ENCODE results near the gene FYCO1.

DNA sequence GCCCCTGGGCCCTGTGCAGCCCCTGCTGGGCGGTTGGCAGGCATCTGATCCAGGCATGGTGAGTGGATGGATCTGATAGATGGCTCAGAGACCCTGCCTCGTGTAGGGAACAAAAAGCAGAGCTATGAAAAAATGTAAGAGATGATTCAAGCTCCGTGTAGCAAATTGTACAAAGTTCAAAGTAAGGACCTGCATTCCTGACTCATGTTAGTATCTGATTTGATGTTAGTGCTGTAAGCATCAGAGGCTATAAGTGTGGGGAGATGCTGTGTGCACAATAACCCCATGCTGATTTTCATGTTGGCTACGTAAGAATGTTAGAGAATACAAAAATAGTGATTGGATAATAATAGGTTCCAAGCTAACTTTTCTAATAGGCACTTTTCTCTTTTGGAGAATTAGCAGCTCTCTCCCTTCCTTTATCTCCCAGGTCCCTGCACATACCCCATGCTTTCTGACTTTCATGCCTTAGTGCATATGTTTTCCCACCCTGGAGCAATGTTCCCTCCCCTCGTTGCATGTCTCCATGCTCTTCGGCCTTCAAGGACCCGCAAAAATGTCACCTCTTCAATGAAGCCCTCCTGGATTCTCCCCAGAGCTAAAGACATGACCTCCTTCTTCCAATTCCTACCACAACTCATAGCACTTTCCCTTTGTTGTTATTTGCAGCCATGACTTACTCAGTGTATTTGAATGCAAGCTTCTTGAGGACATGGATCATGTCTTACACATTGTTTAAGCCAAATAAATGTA is 107.7 kb downstream of the FYCO1 start:
- TF ChIP-seq CREB1 (IDR thresholded peaks at IDR 0.05; ENCODE audit: low read depth) (no peak), YY1 (IDR thresholded peaks at IDR 0.05; ENCODE audit: low read depth) (no peak), MAX (IDR thresholded peaks at IDR 0.05) (no peak), RAD21 (IDR thresholded peaks at IDR 0.05; ENCODE audit: low read depth) (no peak), NFIC (IDR thresholded peaks at IDR 0.05) (no peak), EP300 (IDR thresholded peaks at IDR 0.05; ENCODE audit: borderline replicate concordance) (no peak), TCF12 (IDR thresholded peaks at IDR 0.05; ENCODE audit: low read depth) (no peak)
- TF ChIP-seq, protein P1, sequence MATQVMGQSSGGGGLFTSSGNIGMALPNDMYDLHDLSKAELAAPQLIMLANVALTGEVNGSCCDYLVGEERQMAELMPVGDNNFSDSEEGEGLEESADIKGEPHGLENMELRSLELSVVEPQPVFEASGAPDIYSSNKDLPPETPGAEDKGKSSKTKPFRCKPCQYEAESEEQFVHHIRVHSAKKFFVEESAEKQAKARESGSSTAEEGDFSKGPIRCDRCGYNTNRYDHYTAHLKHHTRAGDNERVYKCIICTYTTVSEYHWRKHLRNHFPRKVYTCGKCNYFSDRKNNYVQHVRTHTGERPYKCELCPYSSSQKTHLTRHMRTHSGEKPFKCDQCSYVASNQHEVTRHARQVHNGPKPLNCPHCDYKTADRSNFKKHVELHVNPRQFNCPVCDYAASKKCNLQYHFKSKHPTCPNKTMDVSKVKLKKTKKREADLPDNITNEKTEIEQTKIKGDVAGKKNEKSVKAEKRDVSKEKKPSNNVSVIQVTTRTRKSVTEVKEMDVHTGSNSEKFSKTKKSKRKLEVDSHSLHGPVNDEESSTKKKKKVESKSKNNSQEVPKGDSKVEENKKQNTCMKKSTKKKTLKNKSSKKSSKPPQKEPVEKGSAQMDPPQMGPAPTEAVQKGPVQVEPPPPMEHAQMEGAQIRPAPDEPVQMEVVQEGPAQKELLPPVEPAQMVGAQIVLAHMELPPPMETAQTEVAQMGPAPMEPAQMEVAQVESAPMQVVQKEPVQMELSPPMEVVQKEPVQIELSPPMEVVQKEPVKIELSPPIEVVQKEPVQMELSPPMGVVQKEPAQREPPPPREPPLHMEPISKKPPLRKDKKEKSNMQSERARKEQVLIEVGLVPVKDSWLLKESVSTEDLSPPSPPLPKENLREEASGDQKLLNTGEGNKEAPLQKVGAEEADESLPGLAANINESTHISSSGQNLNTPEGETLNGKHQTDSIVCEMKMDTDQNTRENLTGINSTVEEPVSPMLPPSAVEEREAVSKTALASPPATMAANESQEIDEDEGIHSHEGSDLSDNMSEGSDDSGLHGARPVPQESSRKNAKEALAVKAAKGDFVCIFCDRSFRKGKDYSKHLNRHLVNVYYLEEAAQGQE (IDR thresholded peaks at IDR 0.05; ENCODE audit: low read depth), result no peak
